Measurements from ENCODE around the gene PPP5C.
A peak's percentile ranks its signal among the peaks of the same experiment; 100 is the strongest.
"Not testable (repeated sequence)": the region's sequence is repeated elsewhere in the genome, so short reads cannot be mapped to it uniquely, and the experiment has no call there.

PPP5C gene

GRCh38 chr19:46346821-46347571 lies at the start of gene PPP5C:
Gene PPP5C (plus strand): TSS chr19:46347087. CDS start chr19:46347097, 10 bp downstream.
- peak; percentile 96 for DNase-seq

- DNase-seq = no peak
Measured at GRCh38 chr19:46297700-46298478, 49.0 kb upstream of the PPP5C start.

GRCh38 chr19:46298479-46299003 lies 48.3 kb upstream of the PPP5C start:
- no peak for DNase-seq

- DNase-seq = peak; percentile 61
Measured at GRCh38 chr19:46299004-46299509, 47.8 kb upstream of the PPP5C start.

- no peak for DNase-seq
Measured at GRCh38 chr19:46299695-46300094, 47.2 kb upstream of the PPP5C start.

- no peak for DNase-seq
Measured at GRCh38 chr19:46303322-46303690, 43.6 kb upstream of the PPP5C start.

GRCh38 chr19:46303691-46304397 lies 43.0 kb upstream of the PPP5C start:
- no peak for DNase-seq

- DNase-seq = no peak
Measured at GRCh38 chr19:46306501-46306900, 40.4 kb upstream of the PPP5C start.

GRCh38 chr19:46308510-46308909 lies 38.4 kb upstream of the PPP5C start:
- DNase-seq = no peak

GRCh38 chr19:46309056-46309455 lies 37.8 kb upstream of the PPP5C start:
- no peak for DNase-seq

- no peak for DNase-seq
Measured at GRCh38 chr19:46311444-46311843, 35.4 kb upstream of the PPP5C start.

GRCh38 chr19:46313540-46314469 lies 33.1 kb upstream of the PPP5C start:
- DNase-seq = not testable (repeated sequence)

GRCh38 chr19:46317339-46317738 lies 29.5 kb upstream of the PPP5C start:
- DNase-seq = no peak

GRCh38 chr19:46319613-46320012 lies 27.3 kb upstream of the PPP5C start:
- DNase-seq = no peak

- no peak for DNase-seq
Measured at GRCh38 chr19:46320559-46320958, 26.3 kb upstream of the PPP5C start.

GRCh38 chr19:46321653-46322052 lies 25.2 kb upstream of the PPP5C start:
- DNase-seq = no peak

GRCh38 chr19:46323227-46323626 lies 23.7 kb upstream of the PPP5C start:
- not testable (repeated sequence) for DNase-seq

GRCh38 chr19:46324277-46324676 lies 22.6 kb upstream of the PPP5C start:
- DNase-seq = no peak

- DNase-seq = no peak
Measured at GRCh38 chr19:46326608-46327007, 20.3 kb upstream of the PPP5C start.

GRCh38 chr19:46328079-46328478 lies 18.8 kb upstream of the PPP5C start:
- DNase-seq = no peak

GRCh38 chr19:46330319-46330918 lies 16.5 kb upstream of the PPP5C start:
- no peak for DNase-seq

- no peak for DNase-seq
Measured at GRCh38 chr19:46337487-46337886, 9.4 kb upstream of the PPP5C start.

Measured in 8988T (cell line).